ENCODE measurements around the gene NPIPA5. TPM values are rescaled to one million over a fixed set of nuclear protein-coding genes. Genes with fewer than 3 reads are reported as not detected.
"Not testable (repeated sequence)": the region's sequence is repeated elsewhere in the genome, so short reads cannot be mapped to it uniquely, and the experiment has no call there.

NPIPA5 gene
- total RNA-seq, 1 donor from 2014 or later, result 9.7 TPM

- H3K27me3 ChIP-seq (ENCODE audit: control insufficient read depth, insufficient read depth, low read length); DNase-seq (ENCODE audit: low read depth); H3K4me3 ChIP-seq (ENCODE audit: low read depth, low read length); H3K36me3 ChIP-seq (ENCODE audit: control insufficient read depth, insufficient read depth, low read length): not testable (repeated sequence)
These were observed 4.7 kb upstream of the NPIPA5 start for GRCh38 chr16:15382810-15383209.

GRCh38 chr16:15357495-15357894 is 20.6 kb downstream of the NPIPA5 start:
- not testable (repeated sequence) for H3K4me3 ChIP-seq (ENCODE audit: low read depth, low read length); H3K36me3 ChIP-seq (ENCODE audit: control insufficient read depth, insufficient read depth, low read length); DNase-seq (ENCODE audit: low read depth); H3K27me3 ChIP-seq (ENCODE audit: control insufficient read depth, insufficient read depth, low read length)

- DNase-seq (ENCODE audit: low read depth); H3K4me3 ChIP-seq (ENCODE audit: low read depth, low read length); H3K36me3 ChIP-seq (ENCODE audit: control insufficient read depth, insufficient read depth, low read length); H3K27me3 ChIP-seq (ENCODE audit: control insufficient read depth, insufficient read depth, low read length): not testable (repeated sequence)
These were observed 23.2 kb downstream of the NPIPA5 start for GRCh38 chr16:15354846-15355245.

GRCh38 chr16:15352852-15353251 is 25.2 kb downstream of the NPIPA5 start:
- not testable (repeated sequence) for H3K27me3 ChIP-seq (ENCODE audit: control insufficient read depth, insufficient read depth, low read length); H3K36me3 ChIP-seq (ENCODE audit: control insufficient read depth, insufficient read depth, low read length); H3K4me3 ChIP-seq (ENCODE audit: low read depth, low read length); DNase-seq (ENCODE audit: low read depth)

- not testable (repeated sequence) for H3K4me3 ChIP-seq (ENCODE audit: low read depth, low read length); H3K27me3 ChIP-seq (ENCODE audit: control insufficient read depth, insufficient read depth, low read length); H3K36me3 ChIP-seq (ENCODE audit: control insufficient read depth, insufficient read depth, low read length); DNase-seq (ENCODE audit: low read depth)
These were observed 26.3 kb downstream of the NPIPA5 start for GRCh38 chr16:15351745-15352144.

GRCh38 chr16:15351251-15351650 is 26.8 kb downstream of the NPIPA5 start:
- not testable (repeated sequence) for DNase-seq (ENCODE audit: low read depth); H3K36me3 ChIP-seq (ENCODE audit: control insufficient read depth, insufficient read depth, low read length); H3K4me3 ChIP-seq (ENCODE audit: low read depth, low read length); H3K27me3 ChIP-seq (ENCODE audit: control insufficient read depth, insufficient read depth, low read length)

- not testable (repeated sequence) for DNase-seq (ENCODE audit: low read depth); H3K4me3 ChIP-seq (ENCODE audit: low read depth, low read length); H3K36me3 ChIP-seq (ENCODE audit: control insufficient read depth, insufficient read depth, low read length); H3K27me3 ChIP-seq (ENCODE audit: control insufficient read depth, insufficient read depth, low read length)
These were observed 29.4 kb downstream of the NPIPA5 start for GRCh38 chr16:15348721-15349120.

- not testable (repeated sequence) for H3K4me3 ChIP-seq (ENCODE audit: low read depth, low read length); DNase-seq (ENCODE audit: low read depth); H3K27me3 ChIP-seq (ENCODE audit: control insufficient read depth, insufficient read depth, low read length)
These were observed 35.8 kb downstream of the NPIPA5 start for GRCh38 chr16:15342337-15342736.

GRCh38 chr16:15338986-15339385 is 39.1 kb downstream of the NPIPA5 start:
- H3K36me3 ChIP-seq (ENCODE audit: control insufficient read depth, insufficient read depth, low read length); H3K27me3 ChIP-seq (ENCODE audit: control insufficient read depth, insufficient read depth, low read length); DNase-seq (ENCODE audit: low read depth); H3K4me3 ChIP-seq (ENCODE audit: low read depth, low read length): not testable (repeated sequence)

More at GRCh38 chr16:15342337-15342736, 35.8 kb downstream of the NPIPA5 start:
- not testable (repeated sequence) for H3K36me3 ChIP-seq (ENCODE audit: control insufficient read depth, insufficient read depth, low read length)

- not testable (repeated sequence) for H3K27me3 ChIP-seq (ENCODE audit: control insufficient read depth, insufficient read depth, low read length); DNase-seq (ENCODE audit: low read depth)
These were observed 40.0 kb downstream of the NPIPA5 start for GRCh38 chr16:15337974-15338605.

GRCh38 chr16:15335609-15336008 is 42.5 kb downstream of the NPIPA5 start:
- not testable (repeated sequence) for H3K27me3 ChIP-seq (ENCODE audit: control insufficient read depth, insufficient read depth, low read length); DNase-seq (ENCODE audit: low read depth); H3K36me3 ChIP-seq (ENCODE audit: control insufficient read depth, insufficient read depth, low read length); H3K4me3 ChIP-seq (ENCODE audit: low read depth, low read length)

More at GRCh38 chr16:15337974-15338605, 40.0 kb downstream of the NPIPA5 start:
- H3K36me3 ChIP-seq (ENCODE audit: control insufficient read depth, insufficient read depth, low read length); H3K4me3 ChIP-seq (ENCODE audit: low read depth, low read length): not testable (repeated sequence)

GRCh38 chr16:15333969-15334368 is 44.1 kb downstream of the NPIPA5 start:
- H3K27me3 ChIP-seq (ENCODE audit: control insufficient read depth, insufficient read depth, low read length); H3K4me3 ChIP-seq (ENCODE audit: low read depth, low read length); H3K36me3 ChIP-seq (ENCODE audit: control insufficient read depth, insufficient read depth, low read length); DNase-seq (ENCODE audit: low read depth): not testable (repeated sequence)

GRCh38 chr16:15330978-15331377 is 47.1 kb downstream of the NPIPA5 start:
- H3K4me3 ChIP-seq (ENCODE audit: low read depth, low read length); H3K36me3 ChIP-seq (ENCODE audit: control insufficient read depth, insufficient read depth, low read length); H3K27me3 ChIP-seq (ENCODE audit: control insufficient read depth, insufficient read depth, low read length); DNase-seq (ENCODE audit: low read depth): not testable (repeated sequence)

GRCh38 chr16:15324954-15325353 is 53.1 kb downstream of the NPIPA5 start:
- H3K4me3 ChIP-seq (ENCODE audit: low read depth, low read length); H3K36me3 ChIP-seq (ENCODE audit: control insufficient read depth, insufficient read depth, low read length); DNase-seq (ENCODE audit: low read depth); H3K27me3 ChIP-seq (ENCODE audit: control insufficient read depth, insufficient read depth, low read length): not testable (repeated sequence)

GRCh38 chr16:15323373-15323772 is 54.7 kb downstream of the NPIPA5 start:
- not testable (repeated sequence) for H3K4me3 ChIP-seq (ENCODE audit: low read depth, low read length); DNase-seq (ENCODE audit: low read depth); H3K36me3 ChIP-seq (ENCODE audit: control insufficient read depth, insufficient read depth, low read length); H3K27me3 ChIP-seq (ENCODE audit: control insufficient read depth, insufficient read depth, low read length)

GRCh38 chr16:15321221-15321620 is 56.9 kb downstream of the NPIPA5 start:
- not testable (repeated sequence) for H3K36me3 ChIP-seq (ENCODE audit: control insufficient read depth, insufficient read depth, low read length); DNase-seq (ENCODE audit: low read depth)

More at GRCh38 chr16:15321221-15321620, 56.9 kb downstream of the NPIPA5 start:
- H3K4me3 ChIP-seq (ENCODE audit: low read depth, low read length); H3K27me3 ChIP-seq (ENCODE audit: control insufficient read depth, insufficient read depth, low read length): not testable (repeated sequence)
